Osteoblast (primary cell): ENCODE data around the gene YY1. TPM values are rescaled to one million over a fixed set of nuclear protein-coding genes. Genes with fewer than 3 reads are reported as not detected.

Experiments
- DNase-seq: peaks from one replicate; pipeline ENCODE4 v3.0.0; 2011; ENCODE audit warnings: low spot score, mixed read lengths; ENCODE audit not compliant: insufficient read length; ENCODE audit errors: missing footprints
- H2AFZ ChIP-seq: 2 replicates; pipeline ENCODE4 v1.6.0; 2011; ENCODE audit warnings: mild to moderate bottlenecking, low read length
- H3K27ac ChIP-seq: 2 replicates; pipeline ENCODE4 v1.5.1; 2011; ENCODE audit warnings: mild to moderate bottlenecking, low read depth, low read length, moderate library complexity
- H3K27me3 ChIP-seq: 2 replicates; pipeline ENCODE4 v1.6.0; 2012; ENCODE audit warnings: mild to moderate bottlenecking, control low read depth, inconsistent platforms, low read length, moderate library complexity; ENCODE audit not compliant: insufficient read depth
- H3K36me3 ChIP-seq: 2 replicates; pipeline ENCODE4 v1.5.1; 2011; ENCODE audit warnings: mild to moderate bottlenecking, low read length, control low read depth, moderate library complexity; ENCODE audit not compliant: insufficient read depth
- H3K4me1 ChIP-seq: 2 replicates; pipeline ENCODE4 v1.5.1; 2011; ENCODE audit warnings: mild to moderate bottlenecking, low read length, control low read depth, moderate library complexity; ENCODE audit not compliant: insufficient read depth
- H3K4me2 ChIP-seq: 2 replicates; pipeline ENCODE4 v1.6.0; 2011; ENCODE audit warnings: mild to moderate bottlenecking, low read length; ENCODE audit not compliant: insufficient read depth
- H3K4me3 ChIP-seq: fragments of 200-600 bp; sonication (generic); 3 replicates; pipeline ENCODE4 v1.5.1; 2012; ENCODE audit warnings: mild to moderate bottlenecking, low read length, inconsistent platforms; ENCODE audit not compliant: insufficient read depth
- H3K79me2 ChIP-seq: 2 replicates; pipeline ENCODE4 v1.6.0; 2012; ENCODE audit warnings: mild to moderate bottlenecking, low read length, control low read depth, inconsistent platforms; ENCODE audit not compliant: insufficient read depth
- H3K9me3 ChIP-seq: 2 replicates; pipeline ENCODE4 v1.5.1; 2011; ENCODE audit warnings: low read depth, low read length, control low read depth
- H4K20me1 ChIP-seq: 2 replicates; pipeline ENCODE4 v1.6.0; 2012; ENCODE audit warnings: mild to moderate bottlenecking, low read length, control low read depth; ENCODE audit not compliant: insufficient read depth
- total RNA-seq: library from RNA; depleted of rRNA; stranded (reverse); fragments of >200 nt; gene quantifications from 2 replicates; pipeline ENCODE4 v1.2.3, GENCODE V29; 2012
- TF ChIP-seq, protein P1 (sequence below): IDR thresholded peaks from 2 replicates; pipeline ENCODE4 v1.5.1; 2011; ENCODE audit warnings: mild to moderate bottlenecking, low read depth, low read length, moderate library complexity; ENCODE audit errors: extremely low read depth

YY1 gene
- total RNA-seq, 1 donor: 45.2 TPM

DNA sequence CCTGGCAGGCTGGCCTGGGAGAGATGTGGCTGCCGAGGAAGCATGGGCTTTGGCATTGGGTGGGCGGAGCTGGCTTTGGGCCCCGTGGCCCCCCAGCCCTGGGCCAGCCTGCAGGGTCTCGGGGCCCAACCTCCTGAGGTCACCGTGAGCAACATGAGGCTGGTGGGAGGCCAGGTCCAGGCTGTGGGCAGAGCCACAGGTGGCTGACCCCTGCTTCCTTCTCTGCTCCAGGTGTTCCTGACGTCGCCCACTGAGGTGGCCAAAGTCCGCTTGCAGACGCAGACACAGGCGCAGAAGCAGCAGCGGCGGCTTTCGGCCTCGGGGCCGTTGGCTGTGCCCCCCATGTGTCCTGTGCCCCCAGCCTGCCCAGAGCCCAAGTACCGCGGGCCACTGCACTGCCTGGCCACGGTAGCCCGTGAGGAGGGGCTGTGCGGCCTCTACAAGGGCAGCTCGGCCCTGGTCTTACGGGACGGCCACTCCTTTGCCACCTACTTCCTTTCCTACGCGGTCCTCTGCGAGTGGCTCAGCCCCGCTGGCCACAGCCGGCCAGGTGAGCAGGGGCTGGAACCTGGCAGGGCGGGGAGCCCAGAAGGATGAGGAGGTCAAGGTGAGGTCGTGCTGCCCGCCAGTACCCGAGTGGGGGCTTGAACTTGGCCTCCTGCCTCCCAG is 89.7 kb downstream of the YY1 start:
- no peaks in the 10 kb centered on the region for H3K27me3 ChIP-seq
- H3K4me1 ChIP-seq: no peaks in the 10 kb centered on the region
- H3K4me3 ChIP-seq: no peak overlapping the region
- no peak overlapping the region for H3K4me2 ChIP-seq
- no peaks in the 10 kb centered on the region for H3K79me2 ChIP-seq
- DNase-seq: peak; percentile 57
- TF ChIP-seq, protein P1, sequence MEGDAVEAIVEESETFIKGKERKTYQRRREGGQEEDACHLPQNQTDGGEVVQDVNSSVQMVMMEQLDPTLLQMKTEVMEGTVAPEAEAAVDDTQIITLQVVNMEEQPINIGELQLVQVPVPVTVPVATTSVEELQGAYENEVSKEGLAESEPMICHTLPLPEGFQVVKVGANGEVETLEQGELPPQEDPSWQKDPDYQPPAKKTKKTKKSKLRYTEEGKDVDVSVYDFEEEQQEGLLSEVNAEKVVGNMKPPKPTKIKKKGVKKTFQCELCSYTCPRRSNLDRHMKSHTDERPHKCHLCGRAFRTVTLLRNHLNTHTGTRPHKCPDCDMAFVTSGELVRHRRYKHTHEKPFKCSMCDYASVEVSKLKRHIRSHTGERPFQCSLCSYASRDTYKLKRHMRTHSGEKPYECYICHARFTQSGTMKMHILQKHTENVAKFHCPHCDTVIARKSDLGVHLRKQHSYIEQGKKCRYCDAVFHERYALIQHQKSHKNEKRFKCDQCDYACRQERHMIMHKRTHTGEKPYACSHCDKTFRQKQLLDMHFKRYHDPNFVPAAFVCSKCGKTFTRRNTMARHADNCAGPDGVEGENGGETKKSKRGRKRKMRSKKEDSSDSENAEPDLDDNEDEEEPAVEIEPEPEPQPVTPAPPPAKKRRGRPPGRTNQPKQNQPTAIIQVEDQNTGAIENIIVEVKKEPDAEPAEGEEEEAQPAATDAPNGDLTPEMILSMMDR: no peak
- H4K20me1 ChIP-seq: no peaks in the 10 kb centered on the region
- no peak overlapping the region for H3K27ac ChIP-seq
- no peaks in the 10 kb centered on the region for H3K36me3 ChIP-seq
- no peak overlapping the region for H2AFZ ChIP-seq
- H3K9me3 ChIP-seq: no peaks in the 10 kb centered on the region

DNA sequence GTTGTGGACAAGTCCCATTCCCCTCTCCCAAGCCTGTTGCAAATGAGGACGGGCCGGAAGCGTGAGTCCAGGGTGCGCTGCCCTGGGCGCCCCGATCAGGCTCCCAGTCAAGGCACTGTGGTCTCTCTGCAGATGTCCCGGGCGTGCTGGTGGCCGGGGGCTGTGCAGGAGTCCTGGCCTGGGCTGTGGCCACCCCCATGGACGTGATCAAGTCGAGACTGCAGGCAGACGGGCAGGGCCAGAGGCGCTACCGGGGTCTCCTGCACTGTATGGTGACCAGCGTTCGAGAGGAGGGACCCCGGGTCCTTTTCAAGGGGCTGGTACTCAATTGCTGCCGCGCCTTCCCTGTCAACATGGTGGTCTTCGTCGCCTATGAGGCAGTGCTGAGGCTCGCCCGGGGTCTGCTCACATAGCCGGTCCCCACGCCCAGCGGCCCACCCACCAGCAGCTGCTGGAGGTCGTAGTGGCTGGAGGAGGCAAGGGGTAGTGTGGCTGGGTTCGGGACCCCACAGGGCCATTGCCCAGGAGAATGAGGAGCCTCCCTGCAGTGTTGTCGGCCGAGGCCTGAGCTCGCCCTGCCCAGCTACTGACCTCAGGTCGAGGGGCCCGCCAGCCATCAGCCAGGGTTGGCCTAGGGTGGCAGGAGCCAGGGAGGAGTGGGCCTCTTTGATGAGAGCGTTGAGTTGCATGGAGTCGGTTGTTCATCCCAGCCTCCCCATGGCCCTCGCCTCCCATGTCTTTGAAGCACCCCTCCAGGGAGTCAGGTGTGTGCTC is 90.5 kb downstream of the YY1 start:
- H3K9me3 ChIP-seq: no peaks in the 10 kb centered on the region
- H3K79me2 ChIP-seq: no peaks in the 10 kb centered on the region
- H3K27ac ChIP-seq: no peak overlapping the region
- H2AFZ ChIP-seq: no peak overlapping the region
- no peak overlapping the region for H3K4me3 ChIP-seq
- peaks cover 4% of the 10 kb centered on the region for H3K36me3 ChIP-seq
- H4K20me1 ChIP-seq: no peaks in the 10 kb centered on the region
- no peak overlapping the region for H3K4me2 ChIP-seq
- TF ChIP-seq, protein P1: no peak
- DNase-seq: peak; percentile 72
- H3K4me1 ChIP-seq: no peaks in the 10 kb centered on the region
- no peaks in the 10 kb centered on the region for H3K27me3 ChIP-seq

DNA sequence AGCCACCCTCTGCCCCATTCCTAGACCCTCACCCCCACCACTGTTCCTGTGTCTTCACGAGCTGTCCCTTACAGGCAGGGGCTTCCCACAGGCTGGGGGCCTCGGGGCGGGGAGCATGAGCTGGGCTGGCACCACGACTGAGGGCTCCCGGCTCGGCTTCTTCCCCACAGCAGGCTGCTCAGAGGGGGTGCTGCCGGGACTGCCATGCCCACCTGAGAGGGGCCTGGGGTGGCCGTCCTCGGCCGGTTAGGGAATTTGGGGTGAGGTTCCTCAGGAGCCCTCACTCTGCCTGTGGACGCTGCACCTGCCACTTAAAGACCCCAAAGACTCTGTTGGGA is 91.0 kb downstream of the YY1 start:
- peak; percentile 44 for DNase-seq
- H3K4me1 ChIP-seq: no peaks in the 10 kb centered on the region
- no peaks in the 10 kb centered on the region for H4K20me1 ChIP-seq
- TF ChIP-seq, protein P1: no peak
- H2AFZ ChIP-seq: no peak overlapping the region
- H3K79me2 ChIP-seq: no peaks in the 10 kb centered on the region
- no peak overlapping the region for H3K4me3 ChIP-seq
- H3K27me3 ChIP-seq: no peaks in the 10 kb centered on the region
- H3K4me2 ChIP-seq: no peak overlapping the region
- H3K36me3 ChIP-seq: peaks cover 7% of the 10 kb centered on the region
- no peaks in the 10 kb centered on the region for H3K9me3 ChIP-seq
- H3K27ac ChIP-seq: no peak overlapping the region

DNA sequence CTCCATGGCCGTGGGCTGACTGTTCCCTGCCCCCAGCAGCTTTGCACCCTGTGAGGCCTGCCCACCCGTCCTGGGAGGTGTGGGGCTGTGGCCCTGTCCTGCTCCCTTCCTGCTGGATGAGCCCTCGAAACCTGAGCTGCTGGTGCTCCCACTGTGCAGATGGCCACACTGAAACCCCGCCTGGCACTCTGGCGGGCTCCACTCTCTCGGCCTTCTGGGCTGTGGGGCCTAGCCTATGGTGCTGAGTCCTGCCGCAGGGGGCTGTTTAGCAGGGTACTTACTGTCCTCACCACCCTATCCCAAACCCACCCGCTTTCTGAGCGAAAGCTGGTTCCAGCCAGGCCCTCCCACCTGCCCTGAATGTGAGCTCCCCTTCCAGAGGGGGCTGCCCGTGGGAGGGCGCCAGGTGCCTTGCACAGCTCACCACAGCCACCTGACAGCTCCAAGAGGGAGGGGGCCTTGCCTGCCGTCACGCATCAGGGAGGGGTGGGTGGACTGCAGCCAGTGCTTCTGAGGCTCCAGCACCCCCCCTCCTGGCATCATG is 91.5 kb downstream of the YY1 start:
- Histone ChIP-seq H3K4me2 (no peak overlapping the region), H3K36me3 (peaks cover 9% of the 10 kb centered on the region), H3K79me2 (no peaks in the 10 kb centered on the region), H3K4me3 (no peak overlapping the region), H4K20me1 (no peaks in the 10 kb centered on the region), H3K4me1 (no peaks in the 10 kb centered on the region), H3K27me3 (no peaks in the 10 kb centered on the region), H3K27ac (no peak overlapping the region), H2AFZ (no peak overlapping the region), H3K9me3 (no peaks in the 10 kb centered on the region)
- peak; percentile 23 for DNase-seq
- TF ChIP-seq, protein P1: no peak
